CD4-positive, alpha-beta T cell treated with Interferon alpha-2 for 1 hour (primary cell): ENCODE results near the gene TCEAL1.
"Not testable (repeated sequence)": the region's sequence is repeated elsewhere in the genome, so short reads cannot be mapped to it uniquely, and the experiment has no call there.

Experiments
- DNase-seq, 2 donors: peaks; one replicate each; pipeline ENCODE4 v3.0.0-alpha.2; 2020 to 2022

Gene TCEAL1

GRCh38 chrX:103628386-103629317 lies at the start of gene TCEAL1:
TSS of gene TCEAL1 (plus strand) at chrX:103628975. CDS start at chrX:103629917, 942 bp downstream.
- peak; percentile 41 to 47 for DNase-seq

- no peak for DNase-seq
Measured at GRCh38 chrX:103584596-103584995, 44.2 kb upstream of the TCEAL1 start.

GRCh38 chrX:103585411-103586313 lies 43.1 kb upstream of the TCEAL1 start, which contains the start of gene TCEAL4:
TSS of gene TCEAL4 (plus strand) at chrX:103585515. CDS start at chrX:103586676, 1,161 bp downstream.
- peak; percentile 16 to 36 for DNase-seq

- no peak for DNase-seq
Measured at GRCh38 chrX:103586314-103586646, 42.5 kb upstream of the TCEAL1 start.

- no peak for DNase-seq
Measured at GRCh38 chrX:103586659-103587058, 42.1 kb upstream of the TCEAL1 start.

GRCh38 chrX:103592295-103592694 lies 36.5 kb upstream of the TCEAL1 start:
- DNase-seq, result not testable (repeated sequence)

GRCh38 chrX:103595202-103595601 lies 33.6 kb upstream of the TCEAL1 start:
- DNase-seq, result not testable (repeated sequence)

GRCh38 chrX:103607364-103608305 lies 21.1 kb upstream of the TCEAL1 start, which contains the start of gene TCEAL3:
TSS of gene TCEAL3 (plus strand) at chrX:103607963. CDS start at chrX:103609065, 1,102 bp downstream.
- peak; percentile 45 to 64 for DNase-seq

- DNase-seq, result peak in 1 of 2 donors; percentile 24
Measured at GRCh38 chrX:103608306-103608963, 20.3 kb upstream of the TCEAL1 start.

GRCh38 chrX:103610282-103610681 lies 18.5 kb upstream of the TCEAL1 start:
- DNase-seq, result no peak

GRCh38 chrX:103613362-103613890 lies 15.3 kb upstream of the TCEAL1 start:
- DNase-seq, result no peak

- no peak for DNase-seq
Measured at GRCh38 chrX:103614999-103615398, 13.8 kb upstream of the TCEAL1 start.

- DNase-seq, result no peak
Measured at GRCh38 chrX:103615781-103616371, 12.9 kb upstream of the TCEAL1 start.

GRCh38 chrX:103616676-103617186 lies 12.0 kb upstream of the TCEAL1 start:
- no peak for DNase-seq

- no peak for DNase-seq
Measured at GRCh38 chrX:103624111-103624510, 4.7 kb upstream of the TCEAL1 start.

- DNase-seq, result no peak
Measured at GRCh38 chrX:103626855-103627254, 1.9 kb upstream of the TCEAL1 start.

GRCh38 chrX:103629318-103630170 lies 769 bp downstream of the TCEAL1 start:
- DNase-seq, result peak; percentile 20 to 21

GRCh38 chrX:103630171-103630511 lies 1.4 kb downstream of the TCEAL1 start:
- DNase-seq, result no peak

- DNase-seq, result no peak
Measured at GRCh38 chrX:103631145-103631544, 2.4 kb downstream of the TCEAL1 start.

GRCh38 chrX:103635436-103635835 lies 6.7 kb downstream of the TCEAL1 start:
- no peak for DNase-seq
